Lower leg skin (tissue), 4 donors: ENCODE data around the gene XPC. TPM values are rescaled to one million over a fixed set of nuclear protein-coding genes. Genes with fewer than 3 reads are reported as not detected.

Experiments used
- DNase-seq, 2 donors: peaks; one replicate each; pipeline ENCODE4 v3.0.0-alpha.2; 2019; ENCODE audit warnings: low spot score in 2 of 2
- H3K4me3 ChIP-seq: fragments of 200-600 bp; sonication (generic); 2 replicates; pipeline ENCODE4 v1.5.1; 2017; ENCODE audit warnings: mild to moderate bottlenecking, low read depth; ENCODE audit not compliant: poor library complexity, severe bottlenecking
- POLR2A ChIP-seq, 2 donors: fragments of 450-650 bp; IDR thresholded peaks; one replicate each; pipeline ENCODE4 v1.6.1; 2016 to 2017; ENCODE audit warnings: antibody characterized with exemption in 2 of 2, mild to moderate bottlenecking in 1 of 2, moderate library complexity in 1 of 2
- WGBS, 2 donors: methylation state at CpG; one replicate each; pipeline ENCODE4 v1.1.5; 2018; 5-methylcytosine and 5-hydroxymethylcytosine counted together
- intact Hi-C: fragments of 100-400 bp; cut with DNase I; formaldehyde crosslinking; loops from one replicate; pipeline ENCODE4 v1.15.0; 2023; ENCODE audit warnings: low total_unique reads
- total RNA-seq, 4 donors: library from RNA; depleted of rRNA; stranded (reverse); fragments of >200 nt; gene quantifications; one replicate each; pipeline ENCODE4 v1.1.0, GENCODE V29; 2016
- TF ChIP-seq, protein P1 (sequence below), 3 donors: fragments of 450-650 bp; IDR thresholded peaks; one replicate each; pipeline ENCODE4 v1.5.1; 2016; ENCODE audit warnings: antibody characterized with exemption in 3 of 3, mild to moderate bottlenecking in 3 of 3, moderate library complexity in 2 of 3

The XPC gene
- total RNA-seq, 4 donors from 2014 or later, result 50.6 to 110 (median 76.2) TPM

DNA sequence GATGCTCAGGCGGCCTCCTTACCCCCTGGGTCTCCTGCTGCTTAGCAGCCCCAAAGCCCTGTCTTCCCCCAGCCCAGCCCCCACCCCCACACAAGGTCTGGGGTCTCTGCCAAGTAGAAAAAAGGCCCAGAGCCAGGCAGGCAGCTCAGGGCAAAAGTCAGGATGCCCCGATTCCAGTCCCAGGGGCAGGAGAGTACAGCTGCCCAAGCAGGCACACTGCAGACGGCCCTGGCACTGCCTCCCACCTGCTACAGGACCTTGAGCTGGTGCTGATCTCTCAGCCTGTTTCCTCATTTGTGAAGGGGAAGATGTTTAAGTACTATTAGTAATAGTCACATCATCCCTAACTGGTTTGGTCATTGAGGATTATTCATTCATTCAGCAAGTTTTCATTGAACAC lies 41.0 kb downstream of the XPC start:
- 45 to 60% methylated on average over 3 of the region's 3 CpGs for WGBS, 2 donors
- intact Hi-C loops, result no loop called here
- TF ChIP-seq, protein P1, sequence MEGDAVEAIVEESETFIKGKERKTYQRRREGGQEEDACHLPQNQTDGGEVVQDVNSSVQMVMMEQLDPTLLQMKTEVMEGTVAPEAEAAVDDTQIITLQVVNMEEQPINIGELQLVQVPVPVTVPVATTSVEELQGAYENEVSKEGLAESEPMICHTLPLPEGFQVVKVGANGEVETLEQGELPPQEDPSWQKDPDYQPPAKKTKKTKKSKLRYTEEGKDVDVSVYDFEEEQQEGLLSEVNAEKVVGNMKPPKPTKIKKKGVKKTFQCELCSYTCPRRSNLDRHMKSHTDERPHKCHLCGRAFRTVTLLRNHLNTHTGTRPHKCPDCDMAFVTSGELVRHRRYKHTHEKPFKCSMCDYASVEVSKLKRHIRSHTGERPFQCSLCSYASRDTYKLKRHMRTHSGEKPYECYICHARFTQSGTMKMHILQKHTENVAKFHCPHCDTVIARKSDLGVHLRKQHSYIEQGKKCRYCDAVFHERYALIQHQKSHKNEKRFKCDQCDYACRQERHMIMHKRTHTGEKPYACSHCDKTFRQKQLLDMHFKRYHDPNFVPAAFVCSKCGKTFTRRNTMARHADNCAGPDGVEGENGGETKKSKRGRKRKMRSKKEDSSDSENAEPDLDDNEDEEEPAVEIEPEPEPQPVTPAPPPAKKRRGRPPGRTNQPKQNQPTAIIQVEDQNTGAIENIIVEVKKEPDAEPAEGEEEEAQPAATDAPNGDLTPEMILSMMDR (IDR thresholded peaks at IDR 0.05), result no peak
- TF ChIP-seq POLR2A (IDR thresholded peaks at IDR 0.05), result no peak

DNA sequence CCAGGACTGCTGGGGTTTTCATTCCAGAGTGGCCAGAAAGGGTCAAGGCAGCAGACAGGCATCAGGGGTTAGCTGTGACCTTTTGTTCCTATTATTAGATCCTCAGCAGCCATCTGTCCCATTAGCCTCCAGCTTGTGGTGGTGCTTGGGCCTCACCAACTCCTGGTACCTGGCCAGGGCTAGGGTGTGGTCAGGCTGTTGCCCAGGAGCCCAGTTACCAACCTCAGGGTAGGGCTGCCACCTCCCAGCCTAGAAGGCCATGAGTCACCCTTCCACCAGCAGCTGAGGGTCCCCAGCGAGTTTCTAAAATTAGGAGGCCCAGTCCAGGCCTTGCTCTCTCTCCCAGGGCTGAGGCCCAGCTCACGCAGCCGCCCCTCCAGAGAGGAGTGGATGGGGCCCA lies 41.4 kb downstream of the XPC start:
- no peak for TF ChIP-seq POLR2A (IDR thresholded peaks at IDR 0.05)
- TF ChIP-seq, protein P1 (IDR thresholded peaks at IDR 0.05), result no peak
- intact Hi-C loops, result no loop called here
- 79% methylated on average over 3 of the region's 3 CpGs; no CpG with 5 or more reads in 1 of the 2 donors for WGBS, 2 donors
- H3K4me3 ChIP-seq, result no peak overlapping the region
- no peak for DNase-seq

More for the DNA sequence above, 41.0 kb downstream of the XPC start:
- no peak overlapping the region for H3K4me3 ChIP-seq
- DNase-seq, result no peak

DNA sequence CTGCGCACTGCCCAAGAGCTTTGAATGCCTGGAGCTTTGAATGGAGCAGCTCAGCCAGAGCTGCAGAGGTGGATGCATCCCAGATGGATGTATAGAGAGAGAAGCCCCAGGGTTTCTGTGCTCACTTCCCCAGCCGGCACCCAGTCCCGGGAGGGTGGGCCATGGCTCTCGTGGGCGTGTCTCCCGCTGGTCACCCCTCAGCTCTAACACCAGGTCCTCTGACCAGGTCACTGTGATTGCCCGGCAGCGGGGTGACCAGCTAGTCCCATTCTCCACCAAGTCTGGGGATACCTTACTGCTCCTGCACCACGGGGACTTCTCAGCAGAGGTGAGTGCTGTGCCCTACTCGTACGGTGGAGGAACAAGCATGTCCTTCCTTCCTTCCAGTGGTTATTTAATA lies 42.8 kb downstream of the XPC start:
- H3K4me3 ChIP-seq, result no peak overlapping the region
- no peak for DNase-seq
- intact Hi-C loops, result no loop called here
- TF ChIP-seq, protein P1 (IDR thresholded peaks at IDR 0.05), result no peak
- TF ChIP-seq POLR2A (IDR thresholded peaks at IDR 0.05), result no peak
- WGBS, 2 donors, result 85 to 92% methylated on average over 4 to 10 of the region's 11 CpGs

- no peak for DNase-seq
- intact Hi-C loops, result no loop called here
- no peak overlapping the region for H3K4me3 ChIP-seq
- no peak for TF ChIP-seq POLR2A (IDR thresholded peaks at IDR 0.05)
- TF ChIP-seq, protein P1 (IDR thresholded peaks at IDR 0.05), result no peak
- WGBS, 2 donors, result 89% methylated on average over 6 of the region's 6 CpGs
Measured at GRCh38 chr3:14134291-14134690, 44.1 kb downstream of the XPC start.

GRCh38 chr3:14133876-14134275 lies 44.5 kb downstream of the XPC start:
- intact Hi-C loops, result no loop called here
- 83 to 87% methylated on average over 5 of the region's 5 CpGs for WGBS, 2 donors
- H3K4me3 ChIP-seq, result no peak overlapping the region
- no peak for DNase-seq
- TF ChIP-seq, protein P1 (IDR thresholded peaks at IDR 0.05), result no peak
- no peak for TF ChIP-seq POLR2A (IDR thresholded peaks at IDR 0.05)

- intact Hi-C loops, result no loop called here
- H3K4me3 ChIP-seq, result no peak overlapping the region
- WGBS, 2 donors, result 61 to 70% methylated on average over 10 of the region's 10 CpGs
- TF ChIP-seq POLR2A (IDR thresholded peaks at IDR 0.05), result no peak
- TF ChIP-seq, protein P1 (IDR thresholded peaks at IDR 0.05), result no peak
- no peak for DNase-seq
Measured at GRCh38 chr3:14133188-14133800, 45.1 kb downstream of the XPC start.
